ENCODE measurements around the gene VMO1.
A peak's percentile ranks its signal among the peaks of the same experiment; 100 is the strongest.

Gene VMO1

GRCh38 chr17:4796552-4796920, 10.4 kb upstream of the VMO1 start:
- DNase-seq: peak; percentile 54

GRCh38 chr17:4795168-4795567, 9.0 kb upstream of the VMO1 start:
- no peak for DNase-seq

- no peak for DNase-seq
Observed at GRCh38 chr17:4790705-4791088, 4.5 kb upstream of the VMO1 start.

- DNase-seq: peak; percentile 88
Observed at GRCh38 chr17:4789951-4790704, 4.0 kb upstream of the VMO1 start.

- DNase-seq: no peak
Observed at GRCh38 chr17:4789701-4789950, 3.5 kb upstream of the VMO1 start.

- DNase-seq: no peak
Observed at GRCh38 chr17:4788807-4789700, 2.9 kb upstream of the VMO1 start, which contains the start of gene GLTPD2. TSS of gene GLTPD2 (plus strand) at chr17:4788964. CDS start at chr17:4789012, 48 bp downstream.

GRCh38 chr17:4788159-4788806, 2.1 kb upstream of the VMO1 start:
- no peak for DNase-seq

- no peak for DNase-seq
Observed at GRCh38 chr17:4786516-4786915, 352 bp upstream of the VMO1 start.

- no peak for DNase-seq
Observed at GRCh38 chr17:4785311-4786105, 656 bp downstream of the VMO1 start.

GRCh38 chr17:4782652-4783051, 3.5 kb downstream of the VMO1 start:
- no peak for DNase-seq

GRCh38 chr17:4780325-4780955, 5.7 kb downstream of the VMO1 start:
- DNase-seq: no peak

GRCh38 chr17:4777969-4778760, 8.0 kb downstream of the VMO1 start:
- no peak for DNase-seq

GRCh38 chr17:4772235-4772613, 13.9 kb downstream of the VMO1 start:
- DNase-seq: no peak

GRCh38 chr17:4771519-4772234, 14.5 kb downstream of the VMO1 start, which contains the start of gene TM4SF5:
TSS of gene TM4SF5 (plus strand) at chr17:4771886. CDS start at chr17:4771923, 37 bp downstream.
- DNase-seq: no peak

GRCh38 chr17:4769628-4770027, 16.5 kb downstream of the VMO1 start:
- DNase-seq: no peak

- DNase-seq: no peak
Observed at GRCh38 chr17:4768298-4768697, 17.9 kb downstream of the VMO1 start.

- DNase-seq: no peak
Observed at GRCh38 chr17:4766723-4767122, 19.4 kb downstream of the VMO1 start.

- no peak for DNase-seq
Observed at GRCh38 chr17:4766201-4766600, 20.0 kb downstream of the VMO1 start.

- DNase-seq: no peak
Observed at GRCh38 chr17:4764595-4764994, 21.6 kb downstream of the VMO1 start.

GRCh38 chr17:4759776-4760236, 26.4 kb downstream of the VMO1 start:
- DNase-seq: no peak

GRCh38 chr17:4753392-4753791, 32.8 kb downstream of the VMO1 start:
- DNase-seq: no peak
